GM12891 (cell line): ENCODE results near the gene ZC3H18.
A peak's percentile ranks its signal among the peaks of the same experiment; 100 is the strongest.

Source experiments
- POLR2A ChIP-seq: IDR thresholded peaks from 2 replicates; pipeline ENCODE4 v1.6.1; 2011; ENCODE audit warnings: low read depth, low read length, control low read depth
- POLR2AphosphoS5 ChIP-seq: IDR thresholded peaks from 2 replicates; pipeline ENCODE4 v1.6.1; 2011; ENCODE audit warnings: low read depth, low read length, control low read depth

GRCh38 chr16:88591577-88592021, 21.4 kb downstream of the ZC3H18 start:
- TF ChIP-seq POLR2AphosphoS5 = no peak
- 0 out of 2 replicates have a peak, but pooled peaks have one; percentile 17 for TF ChIP-seq POLR2A
